GM10248 (cell line): ENCODE measurements around the gene DSCAML1.

ENCODE experiments used
- CTCF ChIA-PET: fragments of 300-600 bp; sonication (Branson Sonifier 250); formaldehyde crosslinking; extraction: SDS; loops from one replicate; lab custom pipeline; 2021; ENCODE audit warnings: antibody characterized with exemption; lab: Yijun Ruan, JAX
- POLR2A ChIA-PET: fragments of 350-650 bp; sonication (Branson Sonifier 250); formaldehyde crosslinking; extraction: SDS; loops from one replicate; lab custom pipeline; 2020; ENCODE audit warnings: antibody characterized with exemption; lab: Yijun Ruan, JAX
- DNase-seq: peaks from one replicate; pipeline ENCODE4 v3.0.0; 2012; ENCODE audit errors: extremely low spot score
- CTCF ChIP-seq: IDR thresholded peaks from 2 replicates; pipeline ENCODE4 v1.5.1; 2012; ENCODE audit warnings: mild to moderate bottlenecking, low read depth; ENCODE audit errors: extremely low read depth, missing control alignments, control extremely low read depth

DSCAML1 gene

GRCh38 chr11:117385906-117386305 lies 411.1 kb downstream of the DSCAML1 start:
- no peak for DNase-seq
- ChIA-PET POLR2A (no interaction called here), CTCF (no interaction called here)
- TF ChIP-seq CTCF, result no peak

GRCh38 chr11:117385471-117385870 lies 411.5 kb downstream of the DSCAML1 start:
- TF ChIP-seq CTCF, result no peak
- CTCF ChIA-PET, result interaction anchor here (0.8 kb wide), 1 partner anchor 9 kb away, joined by 3 read pairs; no protein-coding TSS in a partner anchor
- POLR2A ChIA-PET, result no interaction called here
- DNase-seq, result no peak

GRCh38 chr11:117384045-117384444 lies 413.0 kb downstream of the DSCAML1 start:
- ChIA-PET CTCF (interaction anchor here (1.5 to 1.6 kb wide), 2 partner anchors 40 to 42 kb away, joined by 4 to 6 read pairs; no protein-coding TSS in a partner anchor), POLR2A (interaction anchor here (0.5 kb wide), 1 partner anchor 214 kb away, joined by 6 read pairs; no protein-coding TSS in a partner anchor)
- no peak for TF ChIP-seq CTCF
- no peak for DNase-seq

GRCh38 chr11:117382746-117383145 lies 414.3 kb downstream of the DSCAML1 start:
- CTCF ChIA-PET, result interaction anchor here (1.0 to 1.6 kb wide), 3 partner anchors 8 to 43 kb away, joined by 3 to 6 read pairs (median 3); no protein-coding TSS in a partner anchor
- no peak for TF ChIP-seq CTCF
- POLR2A ChIA-PET, result no interaction called here
- no peak for DNase-seq

GRCh38 chr11:117381481-117382387 lies 415.3 kb downstream of the DSCAML1 start:
- ChIA-PET POLR2A (interaction anchor here (0.6 kb wide), 2 partner anchors 141 to 1166 kb away, joined by 4 to 5 read pairs; no protein-coding TSS in a partner anchor), CTCF (interaction anchor here (1.3 kb wide), 1 partner anchor 15 kb away, joined by 3 read pairs; no protein-coding TSS in a partner anchor)
- no peak for TF ChIP-seq CTCF
- DNase-seq, result no peak

- no peak for TF ChIP-seq CTCF
- POLR2A ChIA-PET, result interaction anchor here (0.6 kb wide), 1 partner anchor 1167 kb away, joined by 5 read pairs; no protein-coding TSS in a partner anchor
- CTCF ChIA-PET, result interaction anchor here (2.3 kb wide), 1 partner anchor 13 kb away, joined by 7 read pairs; no protein-coding TSS in a partner anchor
- no peak for DNase-seq
These were observed 416.3 kb downstream of the DSCAML1 start for GRCh38 chr11:117380676-117381075.
